ENCODE data around the gene CCBE1.

DNA sequence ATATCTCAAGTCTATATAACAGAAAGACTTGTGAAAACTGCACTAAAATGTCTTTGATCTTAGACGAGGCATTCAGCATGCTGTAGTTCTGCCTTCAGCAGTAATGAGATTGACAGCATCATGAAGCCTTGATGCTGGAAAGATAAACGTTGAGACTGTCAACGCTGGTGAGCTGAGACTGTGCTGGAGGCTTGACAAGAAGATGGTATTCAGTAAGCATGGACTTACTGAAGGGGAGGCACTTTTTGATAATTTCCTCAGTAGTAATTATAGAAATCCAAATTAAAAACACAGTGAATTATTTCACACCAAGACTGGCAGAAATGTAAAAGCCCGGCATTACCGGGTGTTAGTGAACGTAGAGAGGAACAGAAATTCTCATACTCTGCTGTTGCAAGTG lies 162.2 kb downstream of the CCBE1 start:
- TF ChIP-seq LEF1 (IDR thresholded peaks at IDR 0.05; ENCODE audit: borderline replicate concordance), result no peak
- TF ChIP-seq HDGF (IDR thresholded peaks at IDR 0.05; ENCODE audit: borderline replicate concordance), result no peak
- TF ChIP-seq SUZ12 (IDR thresholded peaks at IDR 0.05), result no peak
- TF ChIP-seq BHLHE40 (IDR thresholded peaks at IDR 0.05; ENCODE audit: borderline replicate concordance), result no peak
- TF ChIP-seq, protein P1, sequence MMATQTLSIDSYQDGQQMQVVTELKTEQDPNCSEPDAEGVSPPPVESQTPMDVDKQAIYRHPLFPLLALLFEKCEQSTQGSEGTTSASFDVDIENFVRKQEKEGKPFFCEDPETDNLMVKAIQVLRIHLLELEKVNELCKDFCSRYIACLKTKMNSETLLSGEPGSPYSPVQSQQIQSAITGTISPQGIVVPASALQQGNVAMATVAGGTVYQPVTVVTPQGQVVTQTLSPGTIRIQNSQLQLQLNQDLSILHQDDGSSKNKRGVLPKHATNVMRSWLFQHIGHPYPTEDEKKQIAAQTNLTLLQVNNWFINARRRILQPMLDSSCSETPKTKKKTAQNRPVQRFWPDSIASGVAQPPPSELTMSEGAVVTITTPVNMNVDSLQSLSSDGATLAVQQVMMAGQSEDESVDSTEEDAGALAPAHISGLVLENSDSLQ (IDR thresholded peaks at IDR 0.05), result no peak
- no peak for TF ChIP-seq NFRKB (IDR thresholded peaks at IDR 0.05)
- TF ChIP-seq CTBP1 (IDR thresholded peaks at IDR 0.05; ENCODE audit: borderline replicate concordance), result no peak
- TF ChIP-seq SP1 (IDR thresholded peaks at IDR 0.05), result no peak
- TF ChIP-seq FOXM1 (IDR thresholded peaks at IDR 0.05; ENCODE audit: borderline replicate concordance), result no peak
- TF ChIP-seq FOXA1 (IDR thresholded peaks at IDR 0.05), result no peak
- no peak for TF ChIP-seq ZNF384 (IDR thresholded peaks at IDR 0.05)

Data from HEK293T (cell line).